HCT116 (cell line): ENCODE data around the gene BTN1A1. TPM values are rescaled to one million over a fixed set of nuclear protein-coding genes. Genes with fewer than 3 reads are reported as not detected.

Source experiments
- ATAC-seq: fragments of 200-7000 bp; cut with Tn5 transposase; 2 replicates; pipeline ENCODE4 v1.9.1; 2020; ENCODE audit warnings: mild to moderate bottlenecking, moderate library complexity
- BruUV-seq: library from RNA; stranded (reverse); fragments of 400-500 nt; replicated peaks from 2 replicates; lab custom pipeline; 2021; lab: Mats Ljungman, UMichigan
- CTCF ChIA-PET: fragments of 300-600 bp; sonication (Branson Sonifier 250); formaldehyde crosslinking; loops from one replicate; lab custom pipeline; 2021; ENCODE audit warnings: antibody characterized with exemption; lab: Charles Lee
- POLR2A ChIA-PET: fragments of 300-600, 350-600 bp; sonication (Branson Sonifier 250); formaldehyde crosslinking; loops from one replicate; lab custom pipeline; 2021; ENCODE audit warnings: antibody characterized with exemption; lab: Charles Lee
- RAD21 ChIA-PET, 2 experiments: fragments of 300-600 bp; sonication (Branson Sonifier 250); formaldehyde crosslinking; loops; one replicate each; lab custom pipeline; 2023; ENCODE audit warnings: low total read pairs in 2 of 2; ENCODE audit not compliant: uncharacterized antibody in 2 of 2, unreplicated experiment in 2 of 2, low non-redundant PET in 1 of 2; lab: Charles Lee
- DNase-seq: peaks from one replicate; pipeline ENCODE4 v3.0.0-alpha.2; 2010; ENCODE audit warnings: low read depth, low spot score
- H2AFZ ChIP-seq: fragments of 200-600 bp; shearing (Covaris generic), sonication (generic); 2 replicates; pipeline ENCODE4 v1.6.1; 2017; ENCODE audit warnings: low read depth, mixed run types, mixed read lengths, antibody characterized with exemption, low read length; ENCODE audit not compliant: poor library complexity, severe bottlenecking
- H3K27ac ChIP-seq: 2 replicates; pipeline ENCODE4 v1.5.1; 2012; ENCODE audit warnings: low read depth, low read length
- H3K27me3 ChIP-seq: fragments of 200-600 bp; sonication (generic); 2 replicates; pipeline ENCODE4 v1.6.1; 2016; ENCODE audit warnings: mixed run types, low read length, mixed read lengths; ENCODE audit not compliant: insufficient read depth
- H3K36me3 ChIP-seq, 2 experiments: fragments of 200-500 bp in 1 of 2; fragments of 200-600 bp in 1 of 2; sonication (Bioruptor generic) in 1 of 2; sonication (generic) in 1 of 2; 2 replicates each; pipeline versions ENCODE4 v1.5.1 to v1.6.1; 2014 to 2016; ENCODE audit warnings: low read length in 2 of 2, inconsistent platforms in 1 of 2, mixed read lengths in 1 of 2, mixed run types in 1 of 2; ENCODE audit not compliant: insufficient read depth in 2 of 2, control insufficient read depth in 1 of 2
- H3K4me1 ChIP-seq, 2 experiments: fragments of 200-600 bp in 1 of 2; sonication (generic) in 1 of 2; 2 replicates each; pipeline versions ENCODE4 v1.5.1 to v1.6.1; 2012 to 2017; ENCODE audit warnings: low read length in 2 of 2, inconsistent platforms in 1 of 2, mild to moderate bottlenecking in 1 of 2, mixed read lengths in 1 of 2, mixed run types in 1 of 2, moderate library complexity in 1 of 2; ENCODE audit not compliant: insufficient read depth in 2 of 2, control insufficient read depth in 1 of 2
- H3K4me2 ChIP-seq: fragments of 200-600 bp; sonication (generic); 2 replicates; pipeline ENCODE4 v1.6.1; 2017; ENCODE audit warnings: mixed run types, low read length, mixed read lengths
- H3K4me3 ChIP-seq, 2 experiments: fragments of 200-600 bp in 1 of 2; sonication (generic) in 1 of 2; replicated peaks in 1 of 2; 2 replicates each; pipeline ENCODE4 v1.5.1; 2011 to 2016; ENCODE audit warnings: low read length in 2 of 2, control low read depth in 1 of 2, low read depth in 1 of 2, mild to moderate bottlenecking in 1 of 2, mixed read lengths in 1 of 2, mixed run types in 1 of 2
- H3K79me2 ChIP-seq: fragments of 200-600 bp; sonication (generic); 2 replicates; pipeline ENCODE4 v1.6.1; 2017; ENCODE audit warnings: mild to moderate bottlenecking, mixed run types, low read length, moderate library complexity, mixed read lengths; ENCODE audit not compliant: insufficient read depth
- H3K9ac ChIP-seq: fragments of 200-600 bp; sonication (generic); 2 replicates; pipeline ENCODE4 v1.6.1; 2016; ENCODE audit warnings: low read length, mixed read lengths
- H3K9me2 ChIP-seq: fragments of 200-600 bp; sonication (generic), shearing (Covaris generic); 2 replicates; pipeline ENCODE4 v1.6.1; 2017; ENCODE audit warnings: mixed run types, mild to moderate bottlenecking, moderate library complexity; ENCODE audit not compliant: insufficient read depth
- H3K9me3 ChIP-seq, 2 experiments: fragments of 200-500 bp in 1 of 2; fragments of 200-600 bp in 1 of 2; sonication (Bioruptor generic) in 1 of 2; sonication (generic) in 1 of 2; 2 replicates each; pipeline ENCODE4 v1.6.1; 2014 to 2017; ENCODE audit warnings: low read length in 2 of 2, mixed read lengths in 2 of 2, inconsistent platforms in 1 of 2, low read depth in 1 of 2, mild to moderate bottlenecking in 1 of 2, mixed run types in 1 of 2, moderate library complexity in 1 of 2; ENCODE audit not compliant: control insufficient read depth in 1 of 2, insufficient read depth in 1 of 2
- H4K20me1 ChIP-seq: fragments of 200-600 bp; sonication (generic), shearing (Covaris generic); 2 replicates; pipeline ENCODE4 v1.6.1; 2017; ENCODE audit warnings: mixed run types, mild to moderate bottlenecking, moderate library complexity; ENCODE audit not compliant: insufficient read depth
- ATF3 ChIP-seq: IDR thresholded peaks from 2 replicates; pipeline ENCODE4 v1.6.1; 2012
- CTCF ChIP-seq, 3 experiments: fragments of 200-600 bp in 1 of 3; sonication (generic) in 1 of 3; IDR thresholded peaks in 2 of 3; conservative IDR thresholded peaks in 1 of 3; 2 replicates each; pipeline ENCODE4 v1.5.1; 2012 to 2017; ENCODE audit warnings: low read depth in 2 of 3, low read length in 2 of 3, antibody characterized with exemption in 1 of 3, borderline replicate concordance in 1 of 3, control low read depth in 1 of 3, mild to moderate bottlenecking in 1 of 3, mixed read lengths in 1 of 3, mixed run types in 1 of 3, moderate library complexity in 1 of 3; ENCODE audit not compliant: insufficient read depth in 1 of 3
- EGR1 ChIP-seq: IDR thresholded peaks from 2 replicates; pipeline ENCODE4 v1.6.1; 2012; ENCODE audit warnings: low read depth
- EZH2 ChIP-seq: fragments of 200-600 bp; sonication (generic); IDR thresholded peaks from 2 replicates; pipeline ENCODE4 v1.6.1; 2017; ENCODE audit warnings: antibody characterized with exemption, mixed run types
- FOSL1 ChIP-seq: IDR thresholded peaks from 2 replicates; pipeline ENCODE4 v1.6.1; 2012; ENCODE audit warnings: low read depth
- JUND ChIP-seq: IDR thresholded peaks from 2 replicates; pipeline ENCODE4 v1.6.1; 2012
- MAX ChIP-seq: IDR thresholded peaks from 2 replicates; pipeline ENCODE4 v1.6.1; 2012
- SIN3A ChIP-seq: IDR thresholded peaks from 2 replicates; pipeline ENCODE4 v1.6.1; 2012; ENCODE audit warnings: low read depth
- YY1 ChIP-seq: IDR thresholded peaks from 2 replicates; pipeline ENCODE4 v1.6.1; 2011; ENCODE audit warnings: low read length, low read depth, moderate library complexity, mild to moderate bottlenecking; ENCODE audit not compliant: insufficient replicate concordance; ENCODE audit errors: extremely low read depth
- ZBTB33 ChIP-seq: IDR thresholded peaks from 2 replicates; pipeline ENCODE4 v1.6.1; 2011; ENCODE audit warnings: mild to moderate bottlenecking, low read length, moderate library complexity; ENCODE audit not compliant: insufficient replicate concordance; ENCODE audit errors: extremely low read depth
- ZNF274 ChIP-seq: fragments of 200-500 bp; sonication (Bioruptor generic); IDR thresholded peaks from 2 replicates; pipeline ENCODE4 v1.6.1; 2014; ENCODE audit warnings: mild to moderate bottlenecking, low read depth, low read length, inconsistent platforms
- intact Hi-C: fragments of 100-400 bp; cut with micrococcal nuclease; formaldehyde crosslinking; loops from 2 replicates; pipeline ENCODE4 v1.10.0; 2022
- total RNA-seq: library from RNA; stranded (reverse); gene quantifications from one replicate; pipeline ENCODE4 v1.2.1, GENCODE V29; 2021; ENCODE audit not compliant: unreplicated experiment

BTN1A1 gene
- total RNA-seq, 1 experiment from 2014 or later: 0.32 TPM

GRCh38 chr6:26455357-26455970, 44.6 kb upstream of the BTN1A1 start:
- Histone ChIP-seq H3K4me2 (no peak overlapping the region), H3K27me3 (no peaks in the 10 kb centered on the region), H3K9me2 (no peaks in the 10 kb centered on the region), H3K4me1 (peaks cover 0 to 13% of the 10 kb centered on the region in 2 experiments; a peak in 3 of 4 replicates), H3K9ac (no peak overlapping the region), H3K27ac (no peak overlapping the region), H3K36me3 (peaks cover 5 to 7% of the 10 kb centered on the region in 2 experiments; a peak in 3 of 4 replicates), H4K20me1 (no peaks in the 10 kb centered on the region), H3K4me3 (no peak overlapping the region), H3K9me3 (no peaks in the 10 kb centered on the region), H2AFZ (no peak overlapping the region), H3K79me2 (peaks cover 22% of the 10 kb centered on the region)
- ATAC-seq: no peak
- ChIA-PET CTCF (no interaction called here), POLR2A (no interaction called here), RAD21 (no interaction called here)
- TF ChIP-seq EGR1 (no peak), SIN3A (no peak), ZNF274 (no peak), JUND (no peak)
- intact Hi-C loops: no loop called here
- no peak for DNase-seq
- BruUV-seq: no TSS peak

- no TSS peak for BruUV-seq
- intact Hi-C loops: no loop called here
- Histone ChIP-seq H4K20me1 (no peaks in the 10 kb centered on the region), H3K27ac (peak overlapping the region; percentile 67), H3K4me1 (peaks cover 0 to 13% of the 10 kb centered on the region in 2 experiments; a peak in 3 of 4 replicates), H2AFZ (peak overlapping the region; percentile 99), H3K36me3 (peaks cover 6 to 14% of the 10 kb centered on the region in 2 experiments; a peak in 3 of 4 replicates), H3K79me2 (peaks cover 35% of the 10 kb centered on the region), H3K4me2 (peak overlapping the region; percentile 87), H3K9me3 (no peaks in the 10 kb centered on the region), H3K4me3 (peak overlapping the region; percentile 77 to 88), H3K9me2 (no peaks in the 10 kb centered on the region), H3K27me3 (no peaks in the 10 kb centered on the region), H3K9ac (peak overlapping the region; percentile 91)
- ChIA-PET CTCF (no interaction called here), RAD21 (no interaction called here), POLR2A (no interaction called here)
- DNase-seq (no peak), ATAC-seq (peak; percentile 67)
- TF ChIP-seq SIN3A (no peak), ZNF274 (no peak), CTCF (IDR thresholded peaks at IDR 0.05 in 2 of 3, conservative IDR thresholded peaks at IDR 0.05 in 1 of 3; ENCODE audit: borderline replicate concordance in 1 of 3, insufficient read depth in 1 of 3, low read depth in 2 of 3, low read length in 2 of 3) (no peak), ZBTB33 (no peak), EGR1 (no peak), ATF3 (no peak), FOSL1 (no peak), MAX (no peak), EZH2 (no peak), YY1 (no peak)
Measured at GRCh38 chr6:26457264-26457805, 42.8 kb upstream of the BTN1A1 start.
